OCI-LY3 (cell line): ENCODE results near the gene CEP170B.
"Not testable (repeated sequence)": the region's sequence is repeated elsewhere in the genome, so short reads cannot be mapped to it uniquely, and the experiment has no call there.

Source experiments
- H2AFZ ChIP-seq: fragments of 200-600, 300-600 bp; shearing (Covaris generic); 2 replicates; pipeline ENCODE4 v1.6.0; 2014; ENCODE audit warnings: antibody characterized with exemption, low read depth, low read length
- H3K27ac ChIP-seq: fragments of 200-600, 300-600 bp; sonication (generic); 2 replicates; pipeline ENCODE4 v1.5.1; 2014; ENCODE audit warnings: mild to moderate bottlenecking, low read length, moderate library complexity, mixed read lengths
- H3K27me3 ChIP-seq: fragments of 200-600, 300-600 bp; sonication (generic); 2 replicates; pipeline ENCODE4 v1.6.1; 2014; ENCODE audit warnings: low read depth, low read length, mixed read lengths
- H3K36me3 ChIP-seq: fragments of 200-600, 300-600 bp; sonication (generic); replicated peaks from 2 replicates; pipeline ENCODE3; 2014; ENCODE audit warnings: low read depth, low read length, mixed read lengths
- H3K4me1 ChIP-seq: fragments of 300-600, 200-600 bp; sonication (generic); 2 replicates; pipeline ENCODE4 v1.6.1; 2014; ENCODE audit warnings: low read length, mixed read lengths
- H3K4me2 ChIP-seq: fragments of 200-600, 300-600 bp; sonication (generic); 2 replicates; pipeline ENCODE4 v1.6.1; 2014; ENCODE audit warnings: low read length, mixed read lengths
- H3K4me3 ChIP-seq: fragments of 300-600, 200-600 bp; sonication (generic); 2 replicates; pipeline ENCODE4 v1.5.1; 2014; ENCODE audit warnings: antibody characterized with exemption, mild to moderate bottlenecking, low read length, moderate library complexity
- H3K79me2 ChIP-seq: fragments of 300-600, 200-600 bp; shearing (Covaris generic); 2 replicates; pipeline ENCODE4 v1.6.1; 2014; ENCODE audit warnings: mild to moderate bottlenecking, low read length, mixed read lengths
- H3K9ac ChIP-seq: fragments of 300-600, 200-600 bp; shearing (Covaris generic); 2 replicates; pipeline ENCODE4 v1.6.0; 2014; ENCODE audit warnings: mild to moderate bottlenecking, low read length, moderate library complexity
- H3K9me3 ChIP-seq: fragments of 200-600, 300-600 bp; shearing (Covaris generic); 2 replicates; pipeline ENCODE4 v1.6.1; 2014; ENCODE audit warnings: low read length, mixed read lengths; ENCODE audit not compliant: insufficient read depth
- H4K20me1 ChIP-seq: fragments of 200-600, 300-600 bp; sonication (generic); 2 replicates; pipeline ENCODE4 v1.6.1; 2016; ENCODE audit warnings: low read length, mixed read lengths; ENCODE audit not compliant: insufficient read depth
- EZH2phosphoT487 ChIP-seq: fragments of 200-600 bp; shearing (Covaris generic); IDR thresholded peaks from 2 replicates; pipeline ENCODE4 v1.6.1; 2018; ENCODE audit warnings: antibody characterized with exemption, mixed run types, low read depth
- TF ChIP-seq, protein P1 (sequence below): fragments of 200-600, 300-600 bp; sonication (generic); IDR thresholded peaks from 2 replicates; pipeline ENCODE4 v1.5.1; 2014; ENCODE audit warnings: antibody characterized with exemption, low read length, low read depth

The CEP170B gene

DNA sequence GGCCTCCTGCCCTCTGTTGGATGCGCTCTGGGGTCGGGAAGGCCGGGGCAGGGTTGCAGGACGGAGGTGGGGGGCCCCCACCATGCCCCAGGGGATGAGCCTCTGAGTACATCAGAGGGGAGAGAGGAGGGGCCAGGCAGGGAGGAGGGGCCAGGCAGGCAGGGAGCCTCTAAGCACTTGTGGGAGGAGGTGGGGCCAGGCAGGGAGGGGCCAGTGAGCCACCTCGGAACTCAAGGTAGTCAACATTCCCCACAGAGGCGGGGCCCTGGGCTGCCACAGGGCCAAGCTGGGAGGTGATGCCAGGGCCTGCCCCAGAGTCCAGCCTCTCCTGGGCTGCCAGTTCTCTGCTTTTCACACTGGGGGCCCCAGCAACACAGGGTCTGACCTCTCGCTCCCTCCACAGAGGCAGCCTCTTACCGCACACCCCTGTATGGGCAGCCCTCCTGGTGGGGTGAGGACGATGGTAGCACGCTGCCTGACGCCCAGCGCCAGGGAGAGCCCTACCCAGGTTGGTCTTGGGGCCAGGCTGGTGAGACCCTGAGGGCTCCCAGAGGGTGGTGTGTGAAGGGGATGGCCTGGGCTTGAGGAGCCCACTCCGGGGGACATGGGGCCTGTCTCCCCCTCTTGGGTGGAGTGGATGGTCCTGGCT is 17.4 kb downstream of the CEP170B start:
- Histone ChIP-seq H3K36me3 (no peaks in the 10 kb centered on the region), H3K79me2 (no peaks in the 10 kb centered on the region), H3K9ac (no peak overlapping the region), H2AFZ (no peak overlapping the region), H4K20me1 (no peaks in the 10 kb centered on the region), H3K9me3 (no peaks in the 10 kb centered on the region), H3K4me3 (no peak overlapping the region), H3K4me2 (no peak overlapping the region), H3K27me3 (no peaks in the 10 kb centered on the region), H3K4me1 (peaks cover 7% of the 10 kb centered on the region; the same call in 1 of the 2 replicates), H3K27ac (no peak overlapping the region)
- TF ChIP-seq, protein P1, sequence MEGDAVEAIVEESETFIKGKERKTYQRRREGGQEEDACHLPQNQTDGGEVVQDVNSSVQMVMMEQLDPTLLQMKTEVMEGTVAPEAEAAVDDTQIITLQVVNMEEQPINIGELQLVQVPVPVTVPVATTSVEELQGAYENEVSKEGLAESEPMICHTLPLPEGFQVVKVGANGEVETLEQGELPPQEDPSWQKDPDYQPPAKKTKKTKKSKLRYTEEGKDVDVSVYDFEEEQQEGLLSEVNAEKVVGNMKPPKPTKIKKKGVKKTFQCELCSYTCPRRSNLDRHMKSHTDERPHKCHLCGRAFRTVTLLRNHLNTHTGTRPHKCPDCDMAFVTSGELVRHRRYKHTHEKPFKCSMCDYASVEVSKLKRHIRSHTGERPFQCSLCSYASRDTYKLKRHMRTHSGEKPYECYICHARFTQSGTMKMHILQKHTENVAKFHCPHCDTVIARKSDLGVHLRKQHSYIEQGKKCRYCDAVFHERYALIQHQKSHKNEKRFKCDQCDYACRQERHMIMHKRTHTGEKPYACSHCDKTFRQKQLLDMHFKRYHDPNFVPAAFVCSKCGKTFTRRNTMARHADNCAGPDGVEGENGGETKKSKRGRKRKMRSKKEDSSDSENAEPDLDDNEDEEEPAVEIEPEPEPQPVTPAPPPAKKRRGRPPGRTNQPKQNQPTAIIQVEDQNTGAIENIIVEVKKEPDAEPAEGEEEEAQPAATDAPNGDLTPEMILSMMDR = no peak
- TF ChIP-seq EZH2phosphoT487 = no peak

DNA sequence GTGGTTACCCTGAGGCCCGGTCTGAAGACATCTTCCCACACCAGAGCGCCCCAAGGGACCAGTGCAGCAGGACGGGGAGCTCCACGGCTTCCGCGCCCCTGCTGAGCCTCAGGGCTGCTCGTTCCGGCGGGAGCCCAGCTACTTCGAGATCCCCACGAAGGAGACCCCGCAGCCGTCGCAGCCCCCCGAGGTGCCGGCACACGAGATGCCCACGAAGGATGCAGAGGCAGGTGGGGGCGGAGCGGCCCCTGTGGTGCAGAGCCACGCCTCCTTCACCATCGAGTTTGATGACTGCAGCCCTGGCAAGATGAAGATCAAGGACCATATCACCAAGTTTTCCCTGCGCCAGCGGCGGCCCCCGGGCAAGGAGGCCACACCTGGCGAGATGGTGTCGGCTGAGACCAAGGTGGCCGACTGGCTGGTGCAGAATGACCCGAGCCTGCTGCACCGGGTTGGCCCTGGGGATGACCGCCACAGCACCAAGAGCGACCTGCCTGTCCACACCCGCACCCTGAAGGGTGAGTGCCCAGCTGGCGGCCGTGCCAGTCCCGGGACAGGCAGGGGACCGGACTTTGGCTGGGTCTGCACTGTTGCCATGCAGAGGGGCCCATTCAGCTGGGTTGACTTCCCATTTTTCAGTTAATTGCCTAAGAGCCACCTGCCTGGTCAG is 18.1 kb downstream of the CEP170B start:
- Histone ChIP-seq H3K27me3 (no peaks in the 10 kb centered on the region), H3K9ac (no peak overlapping the region), H4K20me1 (no peaks in the 10 kb centered on the region), H3K79me2 (no peaks in the 10 kb centered on the region), H3K27ac (no peak overlapping the region), H3K4me1 (peaks cover 7% of the 10 kb centered on the region; the same call in 1 of the 2 replicates), H3K4me2 (no peak overlapping the region), H3K9me3 (no peaks in the 10 kb centered on the region), H2AFZ (no peak overlapping the region), H3K36me3 (no peaks in the 10 kb centered on the region), H3K4me3 (no peak overlapping the region)
- TF ChIP-seq, protein P1 = no peak
- no peak for TF ChIP-seq EZH2phosphoT487

DNA sequence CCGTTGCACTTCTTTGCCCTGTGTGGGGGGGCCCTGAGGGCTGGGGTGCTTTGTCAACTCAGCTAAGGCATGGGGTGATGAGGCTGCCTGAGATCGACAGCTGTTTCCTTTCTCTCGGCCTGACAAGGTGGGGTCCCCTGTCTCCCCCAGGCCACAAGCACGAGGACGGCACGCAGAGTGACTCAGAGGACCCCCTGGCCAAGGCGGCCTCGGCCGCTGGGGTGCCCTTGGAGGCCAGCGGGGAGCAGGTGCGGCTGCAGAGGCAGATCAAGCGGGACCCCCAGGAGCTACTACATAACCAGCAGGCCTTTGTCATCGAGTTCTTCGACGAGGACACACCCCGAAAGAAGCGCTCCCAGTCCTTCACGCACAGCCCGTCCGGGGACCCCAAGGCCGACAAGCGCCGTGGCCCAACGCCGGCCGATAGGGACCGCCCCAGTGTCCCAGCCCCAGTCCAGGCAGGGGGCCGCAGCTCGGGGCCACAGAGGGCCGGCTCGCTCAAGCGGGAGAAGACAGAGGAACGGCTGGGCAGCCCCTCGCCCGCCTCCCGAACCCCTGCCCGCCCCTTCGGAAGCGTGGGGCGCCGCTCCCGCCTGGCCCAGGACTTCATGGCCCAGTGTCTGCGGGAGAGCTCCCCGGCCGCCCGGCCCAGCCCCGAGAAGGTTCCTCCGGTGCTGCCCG is 18.8 kb downstream of the CEP170B start:
- no peak overlapping the region for H2AFZ ChIP-seq
- no peak for TF ChIP-seq EZH2phosphoT487
- TF ChIP-seq, protein P1 = no peak
- H3K36me3 ChIP-seq = no peaks in the 10 kb centered on the region
- H4K20me1 ChIP-seq = no peaks in the 10 kb centered on the region
- H3K4me1 ChIP-seq = peaks cover 8% of the 10 kb centered on the region; the same call in 1 of the 2 replicates
- H3K9me3 ChIP-seq = no peaks in the 10 kb centered on the region
- no peak overlapping the region for H3K4me3 ChIP-seq
- H3K79me2 ChIP-seq = no peaks in the 10 kb centered on the region
- no peak overlapping the region for H3K9ac ChIP-seq
- no peak overlapping the region for H3K4me2 ChIP-seq
- no peaks in the 10 kb centered on the region for H3K27me3 ChIP-seq
- H3K27ac ChIP-seq = no peak overlapping the region

DNA sequence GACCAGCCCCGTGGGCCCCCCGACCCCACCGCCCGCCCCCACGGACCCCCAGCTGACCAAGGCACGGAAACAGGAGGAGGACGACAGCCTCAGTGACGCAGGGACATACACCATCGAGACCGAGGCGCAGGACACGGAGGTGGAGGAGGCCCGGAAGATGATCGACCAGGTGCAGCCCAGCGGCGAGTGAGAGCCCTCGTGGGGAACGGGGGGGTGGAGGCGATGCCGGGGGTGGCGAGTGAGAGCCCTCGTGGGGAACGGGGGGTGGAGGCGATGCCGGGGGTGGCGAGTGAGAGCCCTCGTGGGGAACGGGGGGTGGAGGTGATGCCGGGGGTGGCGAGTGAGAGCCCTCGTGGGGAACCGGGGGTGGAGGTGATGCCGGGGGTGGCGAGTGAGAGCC is 19.3 kb downstream of the CEP170B start:
- peaks cover 12% of the 10 kb centered on the region; the same call in 1 of the 2 replicates for H3K4me1 ChIP-seq
- not testable (repeated sequence) for H4K20me1 ChIP-seq, H3K4me2 ChIP-seq, H3K9ac ChIP-seq, H3K36me3 ChIP-seq, H3K9me3 ChIP-seq, H2AFZ ChIP-seq, H3K79me2 ChIP-seq, H3K27ac ChIP-seq, H3K27me3 ChIP-seq, H3K4me3 ChIP-seq
